GM12891 (cell line): Measurements from ENCODE around the gene WNT7B.

ENCODE experiments used
- PAX5 ChIP-seq: IDR thresholded peaks from 2 replicates; pipeline ENCODE4 v1.6.1; 2011; ENCODE audit warnings: low read length, moderate library complexity, mild to moderate bottlenecking; ENCODE audit not compliant: insufficient read depth, severe bottlenecking
- POLR2A ChIP-seq: IDR thresholded peaks from 2 replicates; pipeline ENCODE4 v1.6.1; 2011; ENCODE audit warnings: low read depth, low read length, control low read depth
- POLR2AphosphoS5 ChIP-seq: IDR thresholded peaks from 2 replicates; pipeline ENCODE4 v1.6.1; 2011; ENCODE audit warnings: low read depth, low read length, control low read depth
- POU2F2 ChIP-seq: IDR thresholded peaks from 2 replicates; pipeline ENCODE4 v1.6.1; 2011; ENCODE audit warnings: low read depth, mild to moderate bottlenecking, control low read depth, low read length, moderate library complexity
- SPI1 ChIP-seq: IDR thresholded peaks from 2 replicates; pipeline ENCODE4 v1.6.1; 2011; ENCODE audit warnings: low read depth, low read length, control low read depth
- TAF1 ChIP-seq: IDR thresholded peaks from 2 replicates; pipeline ENCODE4 v1.6.1; 2011; ENCODE audit warnings: low read depth, low read length, control low read depth

DNA sequence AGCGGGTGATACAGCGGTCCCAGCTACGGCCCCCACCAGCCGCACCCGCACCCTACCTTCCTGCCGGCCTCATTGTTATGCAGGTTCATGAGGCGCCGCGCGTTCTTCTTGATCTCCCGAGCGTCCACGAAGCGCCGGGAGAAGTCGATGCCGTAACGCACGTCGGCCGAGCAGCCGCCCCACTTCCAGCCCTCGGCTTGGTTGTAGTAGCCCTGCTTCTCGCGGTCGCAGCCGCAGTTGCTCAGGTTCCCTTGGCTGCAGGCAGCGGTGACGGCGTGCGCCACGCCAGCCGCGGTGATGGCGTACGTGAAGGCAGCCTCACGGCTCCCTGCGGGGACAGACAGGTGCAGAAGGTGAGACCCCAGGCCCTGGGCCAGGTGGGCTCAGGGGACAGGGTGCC is 45.9 kb downstream of the WNT7B start:
- TF ChIP-seq POLR2AphosphoS5 (no peak), POLR2A (no peak), TAF1 (no peak), POU2F2 (no peak), SPI1 (no peak), PAX5 (no peak)
